Ovary (tissue), 3 donors: ENCODE data around the gene ADAMTS6.

Source experiments
- EP300 ChIP-seq: sonication (generic); formaldehyde crosslinking; IDR thresholded peaks from one replicate; pipeline ENCODE4 v1.6.1; 2017; ENCODE audit warnings: antibody characterized with exemption
- POLR2A ChIP-seq: fragments of 450-650 bp; IDR thresholded peaks from one replicate; pipeline ENCODE4 v1.6.1; 2017; ENCODE audit warnings: antibody characterized with exemption, mild to moderate bottlenecking, moderate library complexity
- TF ChIP-seq, protein P1 (sequence below), 3 donors: fragments of 450-650 bp in 2 of 3; fragments of 200-600 bp in 1 of 3; IDR thresholded peaks; one replicate each; pipeline versions ENCODE4 v1.5.1 to v1.8.0; 2016 to 2022; ENCODE audit warnings: antibody characterized with exemption in 3 of 3, mild to moderate bottlenecking in 1 of 3
- donor health status: DM: no; HTN: no; CAD: no.

DNA sequence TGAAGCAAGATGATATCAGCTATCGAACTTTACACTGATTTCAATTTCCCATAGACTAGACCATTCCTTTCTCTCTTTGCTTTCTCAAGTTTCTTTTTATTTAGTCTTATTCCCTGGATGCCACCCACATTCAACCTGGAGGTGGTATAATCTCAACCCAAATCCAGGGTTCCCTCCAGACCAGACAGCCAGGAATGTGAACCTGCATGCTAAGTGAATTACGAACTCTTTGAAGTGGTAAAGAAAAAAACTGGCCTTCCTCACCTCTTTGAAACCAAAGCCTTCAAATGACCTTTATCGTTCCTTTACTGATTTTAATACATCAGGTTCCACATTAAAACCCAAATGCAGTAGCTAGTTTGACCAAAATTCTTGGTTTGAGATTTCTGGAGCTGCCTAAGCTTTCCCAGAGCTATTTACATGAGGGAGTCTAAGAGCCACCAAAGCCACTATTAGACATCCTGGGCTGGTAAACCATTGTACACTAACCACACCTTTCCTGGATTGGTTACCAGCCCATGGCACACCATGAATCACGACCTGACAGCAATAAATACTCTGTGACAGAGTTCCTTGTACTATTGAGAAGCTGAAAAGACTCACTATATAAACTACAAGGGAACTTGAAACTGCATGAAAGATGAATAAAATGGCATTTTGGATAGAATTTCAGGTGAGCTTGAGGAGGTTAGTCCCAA, 323.7 kb downstream of the ADAMTS6 start:
- TF ChIP-seq, protein P1, sequence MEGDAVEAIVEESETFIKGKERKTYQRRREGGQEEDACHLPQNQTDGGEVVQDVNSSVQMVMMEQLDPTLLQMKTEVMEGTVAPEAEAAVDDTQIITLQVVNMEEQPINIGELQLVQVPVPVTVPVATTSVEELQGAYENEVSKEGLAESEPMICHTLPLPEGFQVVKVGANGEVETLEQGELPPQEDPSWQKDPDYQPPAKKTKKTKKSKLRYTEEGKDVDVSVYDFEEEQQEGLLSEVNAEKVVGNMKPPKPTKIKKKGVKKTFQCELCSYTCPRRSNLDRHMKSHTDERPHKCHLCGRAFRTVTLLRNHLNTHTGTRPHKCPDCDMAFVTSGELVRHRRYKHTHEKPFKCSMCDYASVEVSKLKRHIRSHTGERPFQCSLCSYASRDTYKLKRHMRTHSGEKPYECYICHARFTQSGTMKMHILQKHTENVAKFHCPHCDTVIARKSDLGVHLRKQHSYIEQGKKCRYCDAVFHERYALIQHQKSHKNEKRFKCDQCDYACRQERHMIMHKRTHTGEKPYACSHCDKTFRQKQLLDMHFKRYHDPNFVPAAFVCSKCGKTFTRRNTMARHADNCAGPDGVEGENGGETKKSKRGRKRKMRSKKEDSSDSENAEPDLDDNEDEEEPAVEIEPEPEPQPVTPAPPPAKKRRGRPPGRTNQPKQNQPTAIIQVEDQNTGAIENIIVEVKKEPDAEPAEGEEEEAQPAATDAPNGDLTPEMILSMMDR (IDR thresholded peaks at IDR 0.05) = no peak
- TF ChIP-seq POLR2A (no peak), EP300 (no peak)
